MM.1S (cell line): ENCODE measurements around the gene FAM118B.

Experiments
- DNase-seq: peaks from one replicate; pipeline ENCODE4 v3.0.0-alpha.2; 2015
- H2AFZ ChIP-seq: fragments of 300-600 bp; sonication (generic); 2 replicates; pipeline ENCODE4 v1.6.0; 2016; ENCODE audit warnings: antibody characterized with exemption, low read length
- H3F3A ChIP-seq: fragments of 300-600 bp; sonication (generic); 2 replicates; pipeline ENCODE4 v1.6.1; 2016; ENCODE audit warnings: mild to moderate bottlenecking, antibody characterized with exemption, low read length, moderate library complexity, mixed read lengths; ENCODE audit not compliant: insufficient read depth
- H3K27ac ChIP-seq: fragments of 300-600 bp; sonication (generic); 2 replicates; pipeline ENCODE4 v1.5.1; 2016; ENCODE audit warnings: mild to moderate bottlenecking, low read length
- H3K27me3 ChIP-seq: fragments of 300-600 bp; sonication (generic); replicated peaks from 2 replicates; pipeline ENCODE4 v1.6.0; 2016; ENCODE audit warnings: low read length; ENCODE audit not compliant: insufficient read depth
- H3K36me3 ChIP-seq: fragments of 300-600 bp; sonication (generic); replicated peaks from 2 replicates; pipeline ENCODE4 v1.6.1; 2016; ENCODE audit warnings: mild to moderate bottlenecking, low read length, mixed read lengths; ENCODE audit not compliant: insufficient read depth
- H3K4me1 ChIP-seq: fragments of 300-600 bp; sonication (generic); 2 replicates; pipeline ENCODE4 v1.6.1; 2016; ENCODE audit warnings: low read length, mixed read lengths
- H3K4me2 ChIP-seq: fragments of 300-600 bp; sonication (generic); 2 replicates; pipeline ENCODE4 v1.6.0; 2016; ENCODE audit warnings: low read depth, low read length
- H3K4me3 ChIP-seq: fragments of 300-600 bp; sonication (generic); 2 replicates; pipeline ENCODE4 v1.5.1; 2016; ENCODE audit warnings: low read length, mixed read lengths
- H3K79me2 ChIP-seq: fragments of 300-600 bp; sonication (generic); 2 replicates; pipeline ENCODE4 v1.6.1; 2016; ENCODE audit warnings: mixed run types, low read length, mixed read lengths
- H3K9ac ChIP-seq: fragments of 300-600 bp; sonication (generic); 2 replicates; pipeline ENCODE4 v1.6.1; 2016; ENCODE audit warnings: low read length, mixed read lengths
- H3K9me2 ChIP-seq: fragments of 300-600 bp; sonication (generic); replicated peaks from 2 replicates; pipeline ENCODE4 v1.6.1; 2016; ENCODE audit warnings: mild to moderate bottlenecking, low read length, mixed read lengths; ENCODE audit not compliant: insufficient read depth
- H3K9me3 ChIP-seq: fragments of 300-600 bp; sonication (generic); replicated peaks from 2 replicates; pipeline ENCODE4 v1.6.1; 2016; ENCODE audit warnings: mild to moderate bottlenecking, low read length, mixed read lengths; ENCODE audit not compliant: insufficient read depth
- H4K20me1 ChIP-seq: fragments of 300-600 bp; sonication (generic); 2 replicates; pipeline ENCODE4 v1.6.1; 2016; ENCODE audit warnings: mild to moderate bottlenecking, low read length, moderate library complexity, mixed read lengths; ENCODE audit not compliant: insufficient read depth
- EZH2 ChIP-seq: fragments of 300-600 bp; sonication (generic); optimal IDR thresholded peaks from 2 replicates; pipeline ENCODE3; 2017; ENCODE audit warnings: low read depth, mild to moderate bottlenecking, antibody characterized with exemption, low read length, mixed read lengths
- EZH2phosphoT487 ChIP-seq: fragments of 300-600 bp; sonication (generic); IDR thresholded peaks from 2 replicates; pipeline ENCODE4 v1.6.1; 2018; ENCODE audit warnings: antibody characterized with exemption, low read length
- TF ChIP-seq, protein P1 (sequence below): fragments of 300-600 bp; sonication (generic); IDR thresholded peaks from 2 replicates; pipeline ENCODE4 v1.5.1; 2016; ENCODE audit warnings: antibody characterized with exemption, low read length, mixed read lengths

The FAM118B gene

DNA sequence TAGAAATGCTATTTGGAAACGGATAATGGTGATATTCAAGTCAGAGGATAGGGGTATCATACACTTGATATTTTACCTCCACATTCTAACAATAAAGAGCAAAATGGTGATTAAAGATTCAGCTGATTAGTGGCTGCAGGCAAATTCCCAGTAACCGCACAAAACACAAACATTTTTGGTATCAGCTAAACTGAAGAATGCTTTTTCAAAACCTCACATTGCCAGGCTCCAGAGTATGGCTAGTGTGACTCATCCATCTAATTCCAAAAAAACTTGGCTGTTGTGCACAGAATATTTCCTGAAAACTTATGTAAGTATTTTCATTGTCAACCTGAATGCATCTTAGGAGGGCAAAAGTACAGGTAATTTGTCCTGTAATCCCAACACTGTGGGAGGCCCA is 46.2 kb downstream of the FAM118B start:
- Histone ChIP-seq H3K4me3 (no peak overlapping the region), H3K27me3 (no peaks in the 10 kb centered on the region), H2AFZ (no peak overlapping the region), H3K9me3 (no peaks in the 10 kb centered on the region), H4K20me1 (no peaks in the 10 kb centered on the region), H3K36me3 (peaks cover 5% of the 10 kb centered on the region; the same call in 1 of the 2 replicates), H3K9ac (no peak overlapping the region), H3K4me2 (no peak overlapping the region), H3K4me1 (no peaks in the 10 kb centered on the region), H3K9me2 (no peaks in the 10 kb centered on the region), H3K27ac (no peak overlapping the region), H3K79me2 (no peaks in the 10 kb centered on the region), H3F3A (no peaks in the 10 kb centered on the region)
- DNase-seq: no peak
- TF ChIP-seq, protein P1, sequence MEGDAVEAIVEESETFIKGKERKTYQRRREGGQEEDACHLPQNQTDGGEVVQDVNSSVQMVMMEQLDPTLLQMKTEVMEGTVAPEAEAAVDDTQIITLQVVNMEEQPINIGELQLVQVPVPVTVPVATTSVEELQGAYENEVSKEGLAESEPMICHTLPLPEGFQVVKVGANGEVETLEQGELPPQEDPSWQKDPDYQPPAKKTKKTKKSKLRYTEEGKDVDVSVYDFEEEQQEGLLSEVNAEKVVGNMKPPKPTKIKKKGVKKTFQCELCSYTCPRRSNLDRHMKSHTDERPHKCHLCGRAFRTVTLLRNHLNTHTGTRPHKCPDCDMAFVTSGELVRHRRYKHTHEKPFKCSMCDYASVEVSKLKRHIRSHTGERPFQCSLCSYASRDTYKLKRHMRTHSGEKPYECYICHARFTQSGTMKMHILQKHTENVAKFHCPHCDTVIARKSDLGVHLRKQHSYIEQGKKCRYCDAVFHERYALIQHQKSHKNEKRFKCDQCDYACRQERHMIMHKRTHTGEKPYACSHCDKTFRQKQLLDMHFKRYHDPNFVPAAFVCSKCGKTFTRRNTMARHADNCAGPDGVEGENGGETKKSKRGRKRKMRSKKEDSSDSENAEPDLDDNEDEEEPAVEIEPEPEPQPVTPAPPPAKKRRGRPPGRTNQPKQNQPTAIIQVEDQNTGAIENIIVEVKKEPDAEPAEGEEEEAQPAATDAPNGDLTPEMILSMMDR: no peak
- TF ChIP-seq EZH2phosphoT487 (no peak), EZH2 (no peak)

DNA sequence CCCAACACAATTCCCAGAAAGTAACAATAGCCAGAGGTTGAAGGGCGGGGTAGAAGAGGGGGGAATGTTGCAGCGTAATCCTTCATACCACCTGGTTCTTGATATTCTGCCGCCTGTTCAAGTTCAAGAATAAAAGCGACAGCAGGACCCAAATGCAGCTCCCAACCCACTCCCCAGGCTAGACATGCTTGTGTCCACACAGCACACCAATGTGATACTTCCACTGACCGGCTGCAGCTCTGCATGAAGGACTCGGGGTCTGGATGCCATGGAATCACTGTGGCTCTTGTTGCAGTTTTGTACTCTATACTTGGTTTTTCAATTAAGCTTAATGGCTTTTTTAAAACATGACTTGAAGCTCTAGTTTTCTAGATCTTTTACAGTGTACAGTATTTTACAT is 50.6 kb downstream of the FAM118B start:
- no peaks in the 10 kb centered on the region for H3K27me3 ChIP-seq
- no peak overlapping the region for H2AFZ ChIP-seq
- no peaks in the 10 kb centered on the region for H3F3A ChIP-seq
- no peak for DNase-seq
- H3K4me2 ChIP-seq: no peak overlapping the region
- H3K27ac ChIP-seq: no peak overlapping the region
- H3K4me1 ChIP-seq: no peaks in the 10 kb centered on the region
- no peaks in the 10 kb centered on the region for H3K9me3 ChIP-seq
- H3K79me2 ChIP-seq: peaks cover 27% of the 10 kb centered on the region
- no peak overlapping the region for H3K4me3 ChIP-seq
- H3K9ac ChIP-seq: no peak overlapping the region
- H3K9me2 ChIP-seq: no peaks in the 10 kb centered on the region
- peaks cover 39% of the 10 kb centered on the region for H3K36me3 ChIP-seq
- no peaks in the 10 kb centered on the region for H4K20me1 ChIP-seq
- TF ChIP-seq EZH2 (no peak), EZH2phosphoT487 (no peak)
- TF ChIP-seq, protein P1: no peak

DNA sequence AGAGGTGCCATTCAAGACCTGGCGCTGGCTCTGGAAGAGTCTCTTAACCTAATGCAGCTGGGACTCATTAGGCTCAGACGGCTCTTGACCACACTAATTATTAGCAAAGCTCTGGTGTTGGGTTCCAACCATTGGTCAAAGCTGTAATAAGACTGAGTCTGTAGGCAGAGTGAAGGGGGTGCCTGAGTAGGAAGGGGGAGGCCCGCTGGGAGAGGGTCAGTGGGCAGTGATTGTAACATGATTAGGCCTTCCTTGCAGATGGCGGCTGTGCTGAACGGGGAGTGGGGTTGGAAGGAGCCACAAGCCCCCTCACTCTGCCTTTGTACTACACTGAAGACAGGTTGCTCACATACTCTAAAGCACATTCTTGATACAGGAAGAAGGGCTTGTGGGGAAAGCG is 51.9 kb downstream of the FAM118B start:
- Histone ChIP-seq H3K27me3 (no peaks in the 10 kb centered on the region), H3K27ac (no peak overlapping the region), H3K9me3 (no peaks in the 10 kb centered on the region), H3K9ac (no peak overlapping the region), H3K4me2 (no peak overlapping the region), H3F3A (no peaks in the 10 kb centered on the region), H4K20me1 (no peaks in the 10 kb centered on the region), H3K4me1 (0 out of 2 replicates have a peak, but pooled peaks cover 6% of the 10 kb centered on the region), H2AFZ (no peak overlapping the region), H3K9me2 (no peaks in the 10 kb centered on the region), H3K79me2 (peaks cover 40% of the 10 kb centered on the region), H3K4me3 (no peak overlapping the region), H3K36me3 (peaks cover 40% of the 10 kb centered on the region)
- TF ChIP-seq, protein P1: no peak
- no peak for TF ChIP-seq EZH2phosphoT487
- no peak for TF ChIP-seq EZH2
- DNase-seq: no peak
